ES-I3 (cell line): Measurements from ENCODE around the gene BBS12.
A peak's percentile ranks its signal among the peaks of the same experiment; 100 is the strongest.

Experiments used
- H3K36me3 ChIP-seq: 2 replicates; pipeline ENCODE4 v1.6.1; 2013; ENCODE audit warnings: mild to moderate bottlenecking, low read length, control low read depth, moderate library complexity; ENCODE audit not compliant: insufficient read depth
- H3K4me1 ChIP-seq: 2 replicates; pipeline ENCODE4 v1.6.1; 2013; ENCODE audit warnings: mild to moderate bottlenecking, control low read depth, low read length; ENCODE audit not compliant: insufficient read depth
- H3K9ac ChIP-seq: 2 replicates; pipeline ENCODE4 v1.6.1; 2013; ENCODE audit warnings: low read depth, mild to moderate bottlenecking, low read length, moderate library complexity
- H3K9me3 ChIP-seq: 2 replicates; pipeline ENCODE4 v1.6.1; 2013; ENCODE audit warnings: mild to moderate bottlenecking, low read length, moderate library complexity; ENCODE audit not compliant: control insufficient read depth, insufficient read depth

The BBS12 gene

GRCh38 chr4:122765692-122766352 lies 33.3 kb downstream of the BBS12 start:
- no peak overlapping the region for H3K9ac ChIP-seq

GRCh38 chr4:122766353-122766705 lies 33.8 kb downstream of the BBS12 start:
- no peak overlapping the region for H3K9ac ChIP-seq

More at GRCh38 chr4:122765692-122766352, 33.3 kb downstream of the BBS12 start:
- Histone ChIP-seq H3K4me1 (peaks cover 33% of the 10 kb centered on the region), H3K36me3 (no peaks in the 10 kb centered on the region), H3K9me3 (no peaks in the 10 kb centered on the region)

GRCh38 chr4:122766950-122767349 lies 34.4 kb downstream of the BBS12 start:
- H3K4me1 ChIP-seq, result peaks cover 35% of the 10 kb centered on the region
- H3K9ac ChIP-seq, result no peak overlapping the region
- no peaks in the 10 kb centered on the region for H3K9me3 ChIP-seq
- H3K36me3 ChIP-seq, result no peaks in the 10 kb centered on the region

More at GRCh38 chr4:122766353-122766705, 33.8 kb downstream of the BBS12 start:
- peaks cover 33% of the 10 kb centered on the region for H3K4me1 ChIP-seq
- H3K36me3 ChIP-seq, result no peaks in the 10 kb centered on the region
- no peaks in the 10 kb centered on the region for H3K9me3 ChIP-seq

DNA sequence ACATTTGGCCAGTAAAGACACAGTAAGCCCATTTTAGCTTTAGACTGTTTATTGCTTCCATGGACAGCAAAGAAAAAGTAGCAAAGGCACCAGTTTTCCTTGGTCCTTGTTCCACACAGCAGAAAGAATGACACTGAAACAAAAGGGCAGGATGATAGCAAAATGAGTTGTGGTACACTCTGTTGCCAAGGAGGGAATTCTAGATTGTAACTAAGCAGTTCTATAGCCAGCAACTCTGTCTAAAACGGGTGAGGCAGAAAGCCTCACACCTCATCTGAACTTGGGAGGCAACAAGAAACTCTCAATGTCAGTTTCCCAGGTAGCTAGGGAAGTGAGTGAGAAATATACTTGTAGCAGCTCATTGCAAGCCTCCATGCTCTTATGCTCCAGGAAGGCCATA lies 39.2 kb downstream of the BBS12 start:
- no peak overlapping the region for H3K9ac ChIP-seq
- H3K9me3 ChIP-seq, result no peaks in the 10 kb centered on the region
- H3K4me1 ChIP-seq, result peaks cover 40% of the 10 kb centered on the region
- H3K36me3 ChIP-seq, result no peaks in the 10 kb centered on the region

GRCh38 chr4:122772311-122772710 lies 39.8 kb downstream of the BBS12 start:
- Histone ChIP-seq H3K9me3 (no peaks in the 10 kb centered on the region), H3K9ac (no peak overlapping the region), H3K36me3 (no peaks in the 10 kb centered on the region), H3K4me1 (peaks cover 39% of the 10 kb centered on the region)

GRCh38 chr4:122772986-122773385 lies 40.5 kb downstream of the BBS12 start:
- H3K9me3 ChIP-seq, result no peaks in the 10 kb centered on the region
- no peaks in the 10 kb centered on the region for H3K36me3 ChIP-seq
- peaks cover 35% of the 10 kb centered on the region for H3K4me1 ChIP-seq
- H3K9ac ChIP-seq, result no peak overlapping the region

DNA sequence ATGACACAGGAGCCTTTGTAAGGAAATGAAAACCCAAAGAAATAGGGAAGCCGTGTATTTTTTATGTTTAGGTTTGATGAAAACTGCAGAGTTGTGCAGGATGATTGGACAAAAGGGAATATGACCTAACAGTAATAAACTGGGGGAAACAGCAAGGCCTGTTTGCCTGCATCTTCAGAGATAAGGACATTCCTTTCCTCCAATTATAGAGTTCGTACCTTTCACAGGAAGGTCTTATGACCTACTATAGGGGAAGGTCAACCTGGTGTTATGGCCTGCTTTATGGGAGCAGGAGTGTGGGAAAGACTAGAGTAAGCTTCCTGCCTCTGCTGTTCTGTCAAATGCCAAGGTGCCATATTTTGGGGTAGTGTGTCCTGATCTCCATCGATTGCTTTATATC lies 42.5 kb downstream of the BBS12 start:
- peaks cover 4% of the 10 kb centered on the region for H3K9me3 ChIP-seq
- no peak overlapping the region for H3K9ac ChIP-seq
- peaks cover 26% of the 10 kb centered on the region for H3K4me1 ChIP-seq
- H3K36me3 ChIP-seq, result no peaks in the 10 kb centered on the region

- Histone ChIP-seq H3K36me3 (no peaks in the 10 kb centered on the region), H3K9me3 (peaks cover 4% of the 10 kb centered on the region), H3K9ac (0 out of 2 replicates have a peak overlapping the region, but pooled peaks have one; percentile 12), H3K4me1 (peaks cover 30% of the 10 kb centered on the region)
These were observed 43.7 kb downstream of the BBS12 start for GRCh38 chr4:122775987-122776836.

GRCh38 chr4:122776916-122777315 lies 44.4 kb downstream of the BBS12 start:
- Histone ChIP-seq H3K9ac (no peak overlapping the region), H3K4me1 (peaks cover 36% of the 10 kb centered on the region), H3K36me3 (no peaks in the 10 kb centered on the region), H3K9me3 (peaks cover 4% of the 10 kb centered on the region)

- Histone ChIP-seq H3K4me1 (peaks cover 33% of the 10 kb centered on the region), H3K9me3 (peaks cover 4% of the 10 kb centered on the region), H3K36me3 (no peaks in the 10 kb centered on the region), H3K9ac (no peak overlapping the region)
These were observed 45.6 kb downstream of the BBS12 start for GRCh38 chr4:122777846-122778673.

DNA sequence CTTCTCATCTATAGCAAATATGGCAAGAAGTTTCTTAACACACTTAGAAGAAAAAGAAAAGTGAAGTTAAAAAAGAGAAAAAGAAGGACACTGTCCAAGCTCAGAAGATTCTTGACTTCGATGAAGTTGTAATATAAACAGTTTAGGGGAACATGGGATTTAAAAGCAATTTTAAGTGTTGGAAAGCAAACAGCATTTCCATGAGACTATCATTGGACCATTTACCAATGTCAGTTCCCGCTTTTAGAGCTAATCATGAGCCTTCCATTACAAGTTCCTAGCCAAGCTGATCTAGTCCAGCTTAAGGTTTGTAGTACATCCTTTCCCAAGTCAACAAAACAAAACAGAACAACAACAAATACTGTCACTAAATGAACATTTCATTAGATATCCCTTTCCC lies 49.0 kb downstream of the BBS12 start:
- H3K4me1 ChIP-seq, result peaks cover 33% of the 10 kb centered on the region
- no peak overlapping the region for H3K9ac ChIP-seq
- peaks cover 4% of the 10 kb centered on the region for H3K9me3 ChIP-seq
- H3K36me3 ChIP-seq, result no peaks in the 10 kb centered on the region

- peaks cover 7% of the 10 kb centered on the region for H3K9me3 ChIP-seq
- peak overlapping the region; percentile 27 for H3K9ac ChIP-seq
- no peaks in the 10 kb centered on the region for H3K36me3 ChIP-seq
- peaks cover 42% of the 10 kb centered on the region for H3K4me1 ChIP-seq
These were observed 51.1 kb downstream of the BBS12 start for GRCh38 chr4:122783301-122784215.

GRCh38 chr4:122784261-122784660 lies 51.8 kb downstream of the BBS12 start:
- peaks cover 7% of the 10 kb centered on the region for H3K9me3 ChIP-seq
- H3K36me3 ChIP-seq, result no peaks in the 10 kb centered on the region
- H3K9ac ChIP-seq, result no peak overlapping the region; the same call in 1 of the 2 replicates
- H3K4me1 ChIP-seq, result peaks cover 42% of the 10 kb centered on the region
